BLaER1 (cell line): ENCODE results near the gene ELMO1.
A peak's percentile ranks its signal among the peaks of the same experiment; 100 is the strongest.

ENCODE experiments used
- H3K27ac ChIP-seq: shearing (Covaris generic); formaldehyde crosslinking; 2 replicates; pipeline ENCODE4 v1.8.1; 2022
- H3K27me3 ChIP-seq: shearing (Covaris generic); formaldehyde crosslinking; 2 replicates; pipeline ENCODE4 v1.8.1; 2022
- H3K36me3 ChIP-seq: shearing (Covaris generic); formaldehyde crosslinking; 2 replicates; pipeline ENCODE4 v1.8.1; 2022
- H3K4me1 ChIP-seq: shearing (Covaris generic); formaldehyde crosslinking; 2 replicates; pipeline ENCODE4 v1.8.1; 2022
- H3K4me2 ChIP-seq: shearing (Covaris generic); formaldehyde crosslinking; 2 replicates; pipeline ENCODE4 v1.8.1; 2022
- H3K4me3 ChIP-seq: shearing (Covaris generic); formaldehyde crosslinking; 2 replicates; pipeline ENCODE4 v1.8.1; 2022
- H3K9ac ChIP-seq: shearing (Covaris generic); formaldehyde crosslinking; 2 replicates; pipeline ENCODE4 v1.8.1; 2022
- H3K9me3 ChIP-seq: shearing (Covaris generic); formaldehyde crosslinking; 2 replicates; pipeline ENCODE4 v1.8.1; 2022
- H4K20me1 ChIP-seq: shearing (Covaris generic); formaldehyde crosslinking; 2 replicates; pipeline ENCODE4 v1.8.1; 2022
- Cebpa-rat ChIP-seq: shearing (Covaris generic); IDR thresholded peaks from 2 replicates; pipeline ENCODE4 v1.8.1; 2022

ELMO1 gene

DNA sequence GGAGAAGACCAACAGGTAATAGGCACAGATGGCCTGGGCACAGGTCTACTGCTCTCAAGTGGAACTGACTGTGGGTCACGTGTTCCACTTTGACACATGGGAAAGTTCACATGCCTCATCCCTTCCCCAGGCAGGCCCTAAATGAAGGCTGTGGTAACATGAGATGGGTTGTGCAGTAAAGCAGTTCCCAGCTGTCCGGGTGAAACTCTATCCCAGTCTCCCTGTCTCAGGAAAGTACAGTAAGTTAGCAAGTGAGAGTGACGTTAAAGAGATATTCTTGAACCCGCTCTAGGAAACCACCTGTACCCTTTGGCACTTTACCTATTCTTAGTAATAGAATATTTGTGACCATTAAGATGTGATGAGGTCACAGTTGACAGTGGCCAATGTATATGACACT, 380.6 kb downstream of the ELMO1 start:
- H3K9me3 ChIP-seq: no peaks in the 10 kb centered on the region
- no peaks in the 10 kb centered on the region for H3K36me3 ChIP-seq
- H3K4me1 ChIP-seq: no peaks in the 10 kb centered on the region
- no peak for TF ChIP-seq Cebpa-rat
- no peak overlapping the region for H3K9ac ChIP-seq
- no peak overlapping the region for H3K4me3 ChIP-seq
- H3K27ac ChIP-seq: no peak overlapping the region
- H4K20me1 ChIP-seq: no peaks in the 10 kb centered on the region
- no peaks in the 10 kb centered on the region for H3K27me3 ChIP-seq
- no peak overlapping the region for H3K4me2 ChIP-seq

- Histone ChIP-seq H3K9ac (no peak overlapping the region), H4K20me1 (no peaks in the 10 kb centered on the region), H3K4me1 (no peaks in the 10 kb centered on the region), H3K27me3 (no peaks in the 10 kb centered on the region), H3K4me3 (no peak overlapping the region), H3K36me3 (no peaks in the 10 kb centered on the region), H3K27ac (no peak overlapping the region), H3K4me2 (no peak overlapping the region), H3K9me3 (no peaks in the 10 kb centered on the region)
- TF ChIP-seq Cebpa-rat: no peak
Observed at GRCh38 chr7:37065779-37066271, 382.8 kb downstream of the ELMO1 start.

DNA sequence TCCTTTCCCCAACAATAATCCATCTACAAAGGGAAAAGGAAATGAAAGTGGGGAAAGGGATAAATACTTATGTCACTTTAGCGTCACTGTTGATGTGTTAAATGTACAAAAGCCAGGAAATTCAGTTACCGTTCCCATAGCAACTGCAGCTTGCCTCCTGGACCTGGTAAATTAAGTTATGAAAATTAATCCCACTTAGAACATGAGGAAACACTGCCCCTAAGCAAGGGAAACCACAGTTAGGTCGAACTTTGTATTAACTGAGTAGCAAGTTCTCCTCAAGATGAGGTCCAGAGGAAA, 386.2 kb downstream of the ELMO1 start:
- H3K9ac ChIP-seq: no peak overlapping the region
- H3K4me3 ChIP-seq: no peak overlapping the region
- no peaks in the 10 kb centered on the region for H3K4me1 ChIP-seq
- H3K27ac ChIP-seq: no peak overlapping the region
- H3K36me3 ChIP-seq: peaks cover 8% of the 10 kb centered on the region; the same call in 1 of the 2 replicates
- H3K27me3 ChIP-seq: no peaks in the 10 kb centered on the region
- H3K9me3 ChIP-seq: 0 out of 2 replicates have a peak, but pooled peaks cover 9% of the 10 kb centered on the region
- TF ChIP-seq Cebpa-rat: no peak
- H4K20me1 ChIP-seq: no peaks in the 10 kb centered on the region
- no peak overlapping the region for H3K4me2 ChIP-seq

GRCh38 chr7:37061849-37062559, 386.7 kb downstream of the ELMO1 start:
- no peak overlapping the region for H3K27ac ChIP-seq

GRCh38 chr7:37056234-37056912, 392.3 kb downstream of the ELMO1 start:
- TF ChIP-seq Cebpa-rat: no peak
- Histone ChIP-seq H3K4me3 (no peak overlapping the region), H3K4me1 (no peaks in the 10 kb centered on the region), H3K9me3 (0 out of 2 replicates have a peak, but pooled peaks cover 9% of the 10 kb centered on the region), H3K27me3 (no peaks in the 10 kb centered on the region), H3K27ac (no peak overlapping the region), H3K36me3 (peaks cover 8% of the 10 kb centered on the region; the same call in 1 of the 2 replicates), H4K20me1 (peaks cover 21% of the 10 kb centered on the region), H3K9ac (no peak overlapping the region), H3K4me2 (no peak overlapping the region)

More at GRCh38 chr7:37061849-37062559, 386.7 kb downstream of the ELMO1 start:
- Histone ChIP-seq H3K9me3 (0 out of 2 replicates have a peak, but pooled peaks cover 9% of the 10 kb centered on the region), H3K4me1 (no peaks in the 10 kb centered on the region), H4K20me1 (no peaks in the 10 kb centered on the region), H3K27me3 (no peaks in the 10 kb centered on the region), H3K4me3 (no peak overlapping the region), H3K4me2 (no peak overlapping the region), H3K36me3 (peaks cover 8% of the 10 kb centered on the region; the same call in 1 of the 2 replicates), H3K9ac (no peak overlapping the region)
- no peak for TF ChIP-seq Cebpa-rat

- H3K27ac ChIP-seq: no peak overlapping the region
- no peaks in the 10 kb centered on the region for H3K4me1 ChIP-seq
- no peak overlapping the region for H3K4me2 ChIP-seq
- no peak overlapping the region for H3K4me3 ChIP-seq
- 0 out of 2 replicates have a peak, but pooled peaks cover 9% of the 10 kb centered on the region for H3K9me3 ChIP-seq
- H3K9ac ChIP-seq: no peak overlapping the region
- peaks cover 21% of the 10 kb centered on the region for H4K20me1 ChIP-seq
- H3K36me3 ChIP-seq: peaks cover 8% of the 10 kb centered on the region; the same call in 1 of the 2 replicates
- TF ChIP-seq Cebpa-rat: no peak
- no peaks in the 10 kb centered on the region for H3K27me3 ChIP-seq
Observed at GRCh38 chr7:37054624-37055241, 393.9 kb downstream of the ELMO1 start.

DNA sequence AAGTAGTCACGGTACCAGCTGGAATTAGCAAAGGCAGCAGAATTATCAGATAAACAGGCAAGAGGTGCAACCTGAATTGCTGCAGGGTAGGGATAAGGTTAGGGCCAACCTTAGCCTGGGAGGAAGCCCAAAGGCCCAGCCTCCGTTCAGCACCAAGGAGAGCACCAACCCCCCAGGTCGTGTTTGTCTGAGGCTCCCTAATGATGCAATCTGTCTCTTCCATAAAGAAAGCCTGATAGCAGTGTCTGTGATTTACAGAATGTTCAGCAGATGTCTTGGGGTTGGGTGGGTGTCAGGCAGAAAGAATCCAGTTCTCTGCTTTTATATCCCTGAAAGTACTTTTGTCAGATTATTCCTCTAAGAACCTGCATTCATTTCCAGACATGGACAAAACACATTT, 396.0 kb downstream of the ELMO1 start:
- Histone ChIP-seq H4K20me1 (peaks cover 25% of the 10 kb centered on the region), H3K4me1 (no peaks in the 10 kb centered on the region), H3K9ac (no peak overlapping the region), H3K4me2 (no peak overlapping the region), H3K27me3 (no peaks in the 10 kb centered on the region), H3K4me3 (no peak overlapping the region), H3K27ac (no peak overlapping the region), H3K9me3 (no peaks in the 10 kb centered on the region), H3K36me3 (0 out of 2 replicates have a peak, but pooled peaks cover 4% of the 10 kb centered on the region)
- TF ChIP-seq Cebpa-rat: peak; percentile 57; the same call in 1 of the 2 replicates

- Histone ChIP-seq H3K27me3 (no peaks in the 10 kb centered on the region), H3K4me1 (peaks cover 2% of the 10 kb centered on the region; the same call in 1 of the 2 replicates), H3K27ac (no peak overlapping the region), H3K36me3 (0 out of 2 replicates have a peak, but pooled peaks cover 4% of the 10 kb centered on the region), H3K4me3 (no peak overlapping the region), H4K20me1 (peaks cover 27% of the 10 kb centered on the region), H3K4me2 (no peak overlapping the region), H3K9ac (no peak overlapping the region), H3K9me3 (no peaks in the 10 kb centered on the region)
- no peak for TF ChIP-seq Cebpa-rat
Observed at GRCh38 chr7:37050801-37051200, 397.9 kb downstream of the ELMO1 start.

DNA sequence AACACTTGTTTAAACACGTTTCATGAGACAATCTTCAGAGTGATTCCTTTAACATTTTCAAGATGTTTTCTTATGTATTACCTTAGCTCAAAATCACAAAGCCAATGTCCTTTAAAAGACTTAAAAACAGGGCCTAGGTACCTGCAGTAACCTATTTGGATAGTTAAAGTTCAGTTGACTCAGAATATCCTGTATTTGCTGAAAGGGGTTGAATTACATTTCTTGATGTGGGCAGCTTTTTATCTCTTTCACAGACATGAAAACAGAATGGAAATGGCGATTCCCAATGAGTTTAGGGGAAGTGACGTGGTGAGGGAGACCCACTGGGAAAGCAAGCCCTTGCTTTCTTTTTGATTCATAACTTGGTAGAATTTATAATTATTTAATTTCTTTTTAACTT, 400.0 kb downstream of the ELMO1 start:
- Histone ChIP-seq H3K9me3 (no peaks in the 10 kb centered on the region), H3K36me3 (0 out of 2 replicates have a peak, but pooled peaks cover 4% of the 10 kb centered on the region), H3K4me3 (no peak overlapping the region), H3K4me1 (peaks cover 7% of the 10 kb centered on the region; the same call in 1 of the 2 replicates), H3K9ac (no peak overlapping the region), H3K4me2 (no peak overlapping the region), H3K27me3 (no peaks in the 10 kb centered on the region), H3K27ac (no peak overlapping the region), H4K20me1 (peaks cover 42% of the 10 kb centered on the region)
- TF ChIP-seq Cebpa-rat: no peak
